Colon (tissue), 2 donors: ENCODE results near the gene ZSWIM2.
"Not testable (repeated sequence)": the region's sequence is repeated elsewhere in the genome, so short reads cannot be mapped to it uniquely, and the experiment has no call there.

ENCODE experiments used
- FAIRE-seq: peaks from 2 replicates; lab custom pipeline; 2012; peaks lifted over from hg19 to GRCh38; lab: Jason Lieb, UNC
- donor health status: control.
- donor health status: control.

ZSWIM2 gene, protein sequence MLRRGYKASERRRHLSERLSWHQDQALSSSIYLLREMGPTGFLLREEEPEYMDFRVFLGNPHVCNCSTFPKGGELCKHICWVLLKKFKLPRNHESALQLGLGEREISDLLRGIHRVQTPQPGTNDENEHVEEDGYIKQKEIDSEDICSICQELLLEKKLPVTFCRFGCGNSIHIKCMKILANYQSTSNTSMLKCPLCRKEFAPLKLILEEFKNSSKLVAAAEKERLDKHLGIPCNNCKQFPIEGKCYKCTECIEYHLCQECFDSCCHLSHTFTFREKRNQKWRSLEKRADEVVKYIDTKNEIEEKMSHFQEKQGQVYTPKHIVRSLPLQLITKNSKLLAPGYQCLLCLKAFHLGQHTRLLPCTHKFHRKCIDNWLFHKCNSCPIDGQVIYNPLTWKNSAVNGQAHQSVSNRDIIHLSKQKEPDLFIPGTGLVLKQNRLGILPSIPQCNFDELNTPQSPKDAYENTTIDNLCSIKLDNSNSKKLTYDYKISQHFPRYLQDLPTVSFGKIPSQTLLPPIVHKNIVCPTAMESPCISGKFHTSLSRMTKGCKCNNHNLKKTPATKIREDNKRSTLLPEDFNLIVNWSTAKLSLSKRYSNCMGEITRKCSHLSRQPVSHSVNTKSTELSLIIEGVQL

DNA sequence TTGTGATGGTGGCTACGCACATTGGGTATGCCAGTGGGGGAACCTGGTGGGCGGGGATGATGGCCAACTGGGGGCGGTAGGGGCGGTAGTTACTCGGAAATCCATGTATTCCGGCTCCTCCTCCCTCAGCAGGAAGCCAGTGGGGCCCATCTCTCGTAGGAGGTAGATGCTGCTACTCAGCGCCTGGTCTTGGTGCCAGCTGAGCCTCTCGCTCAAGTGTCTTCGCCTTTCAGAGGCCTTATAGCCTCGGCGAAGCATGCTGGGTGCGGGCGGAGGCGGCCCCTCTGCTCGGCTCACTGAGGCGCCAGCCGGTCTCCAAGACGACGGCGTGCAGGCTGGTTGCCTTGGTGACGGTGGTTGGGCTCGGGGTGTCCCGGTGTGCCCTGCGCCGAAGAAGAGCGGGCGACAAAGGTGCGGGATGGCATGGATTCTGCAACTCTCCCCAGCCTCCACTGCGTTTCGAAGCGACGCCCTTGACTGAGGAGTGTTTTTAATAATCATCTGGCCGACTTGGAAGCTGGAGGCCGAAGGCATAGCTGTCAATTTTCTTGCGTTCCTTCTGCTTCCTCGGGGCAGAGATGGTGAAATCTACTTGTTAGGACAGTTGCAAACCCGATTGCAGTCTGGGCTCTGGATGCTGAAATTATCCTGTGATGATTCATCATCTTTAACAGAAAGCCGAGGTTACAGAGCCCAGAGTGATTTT, at the start of gene ZSWIM2:
ZSWIM2 (minus strand) TSS at position 298 of the 706 bp plus-strand sequence; CDS start at position 258, 40 bp downstream.
- no peak for FAIRE-seq

DNA sequence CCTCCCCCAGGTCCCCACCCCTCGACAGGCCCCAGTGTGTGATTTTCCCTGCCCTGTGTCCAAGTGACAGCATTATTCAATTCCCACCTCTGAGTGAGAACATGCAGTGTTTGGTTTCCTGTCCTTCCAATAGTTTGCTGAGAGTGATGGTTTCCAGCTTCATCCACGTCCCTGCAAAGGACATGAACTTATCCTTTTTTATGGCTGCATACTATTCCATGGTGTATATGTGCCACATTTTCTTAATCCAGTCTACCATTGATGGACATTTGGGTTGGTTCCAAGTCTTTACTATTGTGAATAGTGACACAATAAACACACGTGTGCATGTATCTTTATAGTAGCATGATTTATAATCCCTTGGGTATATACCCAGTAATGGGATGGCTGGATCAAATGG, 47.2 kb upstream of the ZSWIM2 start:
- not testable (repeated sequence) for FAIRE-seq

DNA sequence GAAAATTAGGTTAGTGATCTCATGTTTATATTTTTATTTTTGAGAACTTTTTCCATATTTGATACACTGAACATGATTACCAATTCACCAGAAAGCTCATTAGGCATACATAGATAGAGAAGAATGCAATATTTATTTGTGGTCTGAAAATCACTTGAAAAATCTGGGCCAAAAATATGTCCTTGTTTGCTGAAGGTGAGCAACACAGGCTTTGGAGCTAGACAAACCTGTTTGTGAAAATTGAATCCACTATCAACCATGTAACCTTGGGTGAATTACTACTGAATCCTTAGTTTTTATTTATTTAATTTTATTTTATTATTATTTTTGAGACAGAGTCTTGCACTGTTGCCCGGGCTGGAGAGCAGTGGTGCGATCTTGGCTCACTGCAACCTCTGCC, 46.5 kb upstream of the ZSWIM2 start:
- FAIRE-seq, result no peak

DNA sequence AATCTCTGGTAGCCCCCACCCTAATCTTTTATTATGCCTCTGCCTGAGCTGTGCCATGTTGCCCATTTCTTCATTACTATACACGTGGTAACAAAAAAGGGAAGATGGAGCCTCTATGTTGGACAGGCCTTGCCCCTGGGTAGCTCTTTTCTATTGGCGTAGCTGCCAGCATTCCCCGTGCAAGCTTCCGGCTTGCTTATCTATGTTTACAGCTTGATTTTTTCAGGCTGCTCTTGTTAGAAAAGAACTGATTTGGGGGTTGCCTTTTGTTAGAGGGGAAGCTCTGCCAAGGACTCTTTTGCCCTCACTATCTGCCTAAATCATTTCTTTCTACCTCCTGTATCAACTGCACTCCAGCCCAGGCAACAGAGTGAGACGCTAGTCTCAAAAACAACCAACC, 45.5 kb upstream of the ZSWIM2 start:
- no peak for FAIRE-seq

DNA sequence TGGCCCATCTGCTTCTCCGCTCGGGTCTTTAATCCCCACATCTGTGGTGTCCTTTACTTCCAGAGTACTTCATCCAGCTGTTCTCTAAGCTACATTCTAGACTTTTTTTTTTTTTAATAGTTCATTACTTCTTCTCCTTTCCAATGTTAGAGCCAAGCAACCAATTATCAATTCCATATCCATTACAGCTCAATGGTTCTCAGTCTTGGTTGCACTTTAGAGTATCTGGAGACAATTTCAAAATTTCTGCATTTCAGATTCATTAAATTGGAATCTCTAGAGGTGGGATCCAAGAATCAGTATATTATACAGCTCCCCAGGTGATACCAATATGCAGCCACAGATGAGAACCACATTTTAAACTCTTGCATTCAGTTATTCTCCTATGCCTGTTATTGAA, 43.9 kb upstream of the ZSWIM2 start:
- no peak for FAIRE-seq

DNA sequence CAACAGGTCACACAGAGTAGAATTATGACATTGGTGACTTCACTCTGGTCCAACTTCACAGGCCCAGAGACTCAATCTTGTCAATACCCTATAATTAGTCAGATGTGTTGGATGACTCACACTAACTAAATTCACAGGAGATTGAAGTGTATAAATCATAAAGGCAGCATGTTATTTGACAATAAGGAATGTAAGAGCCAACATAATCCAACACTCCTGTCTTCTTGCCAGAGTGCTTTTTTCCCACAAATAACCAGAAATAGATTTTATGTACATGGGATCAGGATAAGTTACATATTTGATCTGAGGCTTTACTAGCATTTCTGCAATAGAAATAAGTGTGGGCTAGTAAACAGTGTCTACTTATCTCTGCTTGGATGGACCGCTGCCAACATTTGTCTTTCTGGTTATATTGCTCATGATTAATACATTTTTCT, 42.2 kb upstream of the ZSWIM2 start:
- no peak for FAIRE-seq

DNA sequence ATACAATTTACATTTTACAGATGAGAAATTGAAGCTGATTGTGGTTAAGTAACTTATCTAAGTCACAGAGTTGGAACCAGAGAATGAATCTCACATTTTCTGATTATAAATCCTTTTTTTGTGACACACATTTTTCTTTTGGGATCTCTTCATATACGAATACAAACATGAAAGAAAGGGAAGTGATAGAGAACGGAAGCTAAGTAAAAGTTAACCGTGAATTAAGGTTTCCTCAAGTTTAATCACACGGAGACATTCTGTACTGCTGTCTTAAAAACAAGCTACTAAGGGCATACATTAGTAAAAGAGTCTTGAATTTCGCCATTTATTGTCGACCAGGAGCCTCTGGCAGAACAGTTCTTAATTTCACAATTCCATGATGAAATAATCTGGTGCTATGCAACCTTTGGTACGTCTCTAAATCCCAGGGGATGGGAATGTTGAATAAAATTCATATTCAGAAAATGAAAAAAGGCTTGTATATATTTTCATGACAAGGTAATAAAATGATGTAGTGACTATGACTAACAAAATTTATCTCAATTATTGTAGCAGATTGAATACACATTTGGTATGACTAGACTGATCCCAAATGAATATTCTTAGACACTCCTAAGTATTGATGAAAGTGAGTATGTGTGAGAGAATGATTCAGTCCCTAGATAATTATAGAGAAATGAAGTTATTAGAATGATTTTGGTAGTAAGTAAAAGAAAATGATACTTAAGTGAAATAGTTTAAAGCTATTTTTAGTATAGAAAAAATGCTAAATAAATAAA, 40.3 kb upstream of the ZSWIM2 start:
- no peak for FAIRE-seq

DNA sequence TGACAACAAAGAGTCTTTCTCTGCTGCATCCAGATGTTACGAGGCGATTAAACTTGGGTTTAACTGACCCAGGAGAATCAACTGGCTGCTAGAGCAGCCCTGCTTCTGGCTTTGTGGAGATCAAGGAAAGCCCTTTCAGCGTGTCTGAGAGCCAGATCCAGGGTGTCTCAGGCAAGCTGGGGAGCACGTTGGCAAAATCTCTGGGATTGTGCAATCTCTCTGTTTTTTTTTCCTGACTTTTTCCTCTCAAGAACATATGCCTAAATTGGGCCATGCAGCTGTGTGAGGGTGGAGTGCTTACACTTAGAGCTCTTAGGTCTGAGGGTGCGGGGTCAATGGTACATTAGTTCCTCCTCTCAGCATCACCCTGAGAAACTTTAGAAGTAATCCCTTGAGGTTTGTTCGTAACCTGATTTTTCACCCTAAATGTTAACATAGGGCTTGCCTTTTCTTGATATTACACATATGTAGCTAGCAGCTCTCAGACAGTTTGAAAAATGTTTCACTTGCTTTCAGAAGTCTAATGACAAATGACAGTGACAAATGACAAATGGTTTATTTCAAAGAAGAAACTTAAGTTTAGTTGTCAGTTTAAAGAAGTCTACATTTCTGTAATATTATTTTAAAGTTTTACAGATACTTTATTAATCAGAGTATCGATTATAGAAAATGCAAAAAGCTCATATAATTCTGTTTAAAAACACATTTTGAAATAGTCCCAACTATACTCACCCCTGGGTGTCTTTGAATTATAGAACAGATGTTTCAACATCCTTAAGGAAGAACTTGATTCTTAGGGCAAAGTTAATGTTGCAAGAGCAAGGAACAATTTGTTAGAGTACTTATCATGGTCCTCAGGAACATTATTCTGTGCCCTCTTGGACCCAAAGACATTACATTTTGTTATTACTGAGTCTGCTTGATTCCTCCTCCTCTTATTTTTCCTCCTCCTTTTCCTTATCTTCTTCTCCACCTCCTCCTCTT, 38.4 kb upstream of the ZSWIM2 start:
- no peak for FAIRE-seq

DNA sequence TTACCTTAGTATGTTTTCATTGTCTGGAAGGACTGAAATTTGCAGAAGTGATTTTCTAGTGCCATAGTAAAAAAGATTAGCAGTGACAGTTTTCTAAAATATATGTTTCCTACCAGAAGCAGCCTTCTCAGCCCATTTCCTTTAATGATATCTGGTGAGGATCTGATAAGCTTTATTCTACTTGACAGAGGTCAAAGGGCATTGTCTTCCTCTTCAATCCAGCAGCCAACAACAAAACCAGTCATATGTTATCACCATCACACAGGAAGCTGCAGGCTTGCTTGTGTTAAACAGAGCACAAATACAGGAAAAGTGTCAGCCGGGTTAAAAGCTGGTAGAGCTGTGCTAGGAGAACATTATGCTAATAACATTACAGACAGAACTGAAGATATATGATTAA, 35.6 kb upstream of the ZSWIM2 start:
- FAIRE-seq, result no peak

DNA sequence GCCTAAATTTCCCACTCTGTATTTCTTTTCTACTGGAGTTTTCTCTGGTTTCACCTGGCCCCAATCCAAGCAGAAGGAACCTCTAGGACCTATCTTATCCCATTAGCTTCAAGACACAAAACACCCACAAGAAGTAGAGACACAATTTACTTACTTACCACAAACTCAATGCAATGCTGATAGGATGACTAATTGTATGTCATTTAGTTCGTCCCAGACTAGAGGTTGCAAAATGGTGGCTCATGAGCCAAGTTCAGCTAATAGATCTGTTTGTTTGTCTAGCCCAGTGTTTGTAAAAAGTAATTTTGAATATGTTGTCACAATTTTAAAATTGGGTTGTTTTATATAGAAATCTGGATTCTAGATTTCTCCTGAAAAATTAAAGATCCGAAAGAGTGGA, 34.7 kb upstream of the ZSWIM2 start:
- FAIRE-seq, result no peak

DNA sequence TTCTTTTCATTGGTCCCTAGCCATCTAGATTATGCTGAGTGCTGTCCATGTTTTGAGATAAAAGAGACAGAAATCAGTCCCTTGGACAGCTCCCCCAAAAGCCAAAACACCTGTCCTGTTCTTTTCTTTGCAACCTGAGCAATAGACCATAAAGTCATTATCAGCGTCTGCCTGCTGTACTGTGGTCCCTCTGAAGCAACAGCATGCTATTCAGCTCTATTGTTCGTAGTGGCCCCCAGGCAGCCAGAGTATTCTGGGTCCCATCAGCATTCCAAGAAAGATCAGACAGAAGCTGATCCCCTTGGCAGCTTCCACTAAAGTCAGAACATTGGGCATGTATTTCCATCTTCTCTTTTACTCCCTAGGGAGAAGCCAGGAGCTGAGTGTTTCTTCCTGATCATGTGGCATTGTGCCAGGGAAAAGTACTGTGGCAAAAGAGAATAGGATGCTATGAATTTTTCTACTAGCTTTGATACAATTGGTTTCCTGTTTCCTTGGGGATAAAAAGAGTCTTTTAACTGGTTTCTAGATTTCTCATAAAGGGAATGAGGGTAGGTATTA, 33.6 kb upstream of the ZSWIM2 start:
- FAIRE-seq, result no peak

DNA sequence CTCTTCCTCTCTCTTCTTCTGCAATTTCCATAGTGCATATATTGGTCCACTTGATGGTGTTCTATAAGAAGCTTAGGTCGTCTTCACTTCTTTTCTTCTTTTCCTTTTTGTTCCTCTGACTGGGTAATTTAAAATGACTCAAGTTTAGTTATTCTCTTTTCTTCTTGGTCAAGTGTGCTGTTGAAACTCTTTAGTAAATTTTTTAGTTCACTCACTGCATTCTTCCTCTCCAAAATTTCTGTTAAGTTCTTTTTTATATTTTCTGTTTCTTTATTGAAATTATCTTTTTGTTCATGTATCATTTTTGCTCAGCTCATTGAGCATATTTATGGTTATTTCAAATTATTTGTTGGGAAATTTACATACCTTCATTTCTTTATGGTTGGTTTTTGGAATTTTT, 32.7 kb upstream of the ZSWIM2 start:
- FAIRE-seq, result no peak

DNA sequence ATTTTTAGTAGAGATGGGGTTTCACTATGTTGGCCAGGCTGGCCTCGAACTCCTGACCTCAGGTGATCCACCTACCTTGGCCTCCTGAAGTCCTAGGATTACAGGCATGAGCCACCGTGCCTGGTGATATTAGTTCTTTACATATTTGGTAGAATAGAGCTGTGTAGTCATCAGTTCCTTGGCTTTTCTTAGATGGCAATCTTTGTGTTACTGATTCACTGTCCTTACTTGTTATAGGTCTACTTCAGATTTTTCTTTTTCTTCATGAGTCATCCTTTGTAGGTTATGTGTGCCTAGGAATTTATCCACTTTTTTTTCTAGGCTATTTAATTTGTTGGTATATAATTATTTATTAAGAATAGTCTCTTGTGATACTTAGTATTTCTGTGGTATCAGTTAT, 30.3 kb upstream of the ZSWIM2 start:
- FAIRE-seq, result no peak

DNA sequence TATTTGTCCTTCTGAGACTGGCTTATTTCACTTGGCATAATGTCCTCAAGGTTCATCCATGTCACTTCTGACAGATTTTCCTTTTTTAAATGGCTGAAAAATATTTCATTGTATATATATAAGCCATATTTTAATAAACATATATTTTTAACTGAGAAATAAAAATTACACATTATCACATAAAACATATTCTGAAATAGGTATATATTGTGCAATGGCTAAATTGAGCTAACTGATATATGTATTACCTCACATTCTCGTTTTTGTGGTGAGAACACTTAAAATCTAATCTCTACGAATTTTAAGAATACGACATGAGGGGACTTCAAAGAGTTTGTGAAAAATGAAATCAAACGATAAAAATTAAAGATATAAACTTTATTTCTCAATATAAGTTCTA, 25.7 kb upstream of the ZSWIM2 start:
- no peak for FAIRE-seq

DNA sequence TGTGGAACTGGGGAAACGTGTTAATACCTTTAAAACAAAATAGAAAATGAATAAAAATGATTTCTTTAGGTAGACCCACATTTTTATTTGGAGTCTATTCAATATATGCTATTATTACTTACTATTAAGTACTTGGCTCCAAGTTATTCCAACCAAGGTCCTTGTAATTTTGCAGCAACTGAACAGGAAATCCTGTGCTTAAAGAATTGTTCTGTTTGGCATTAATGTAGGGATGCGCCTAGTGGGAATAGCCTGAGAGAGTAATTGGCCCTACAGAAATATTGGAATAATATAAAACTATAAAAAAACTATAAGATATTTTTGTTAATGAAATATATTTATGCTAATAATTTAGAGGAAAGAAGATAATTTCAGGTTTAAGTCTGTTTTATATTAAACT, 22.9 kb upstream of the ZSWIM2 start:
- no peak for FAIRE-seq

DNA sequence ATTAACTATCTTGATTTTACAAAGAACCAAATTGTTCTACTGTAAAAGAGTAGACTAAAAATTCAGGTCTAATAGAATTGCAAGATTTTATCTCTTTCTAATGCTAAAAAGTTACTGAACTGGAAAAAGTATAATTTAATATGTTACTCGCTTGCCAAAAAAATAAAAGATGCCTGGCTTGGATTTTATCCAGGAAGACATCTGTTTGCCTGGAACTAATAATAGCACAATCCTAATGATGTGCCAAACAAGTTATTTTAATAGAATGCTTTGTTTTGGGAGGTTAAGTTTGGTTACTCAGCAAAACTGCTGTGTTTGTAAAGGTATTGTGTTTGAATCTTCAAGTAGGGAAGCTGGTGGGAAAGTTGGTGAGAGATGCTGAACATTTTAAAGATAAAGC, 19.4 kb upstream of the ZSWIM2 start:
- FAIRE-seq, result no peak

DNA sequence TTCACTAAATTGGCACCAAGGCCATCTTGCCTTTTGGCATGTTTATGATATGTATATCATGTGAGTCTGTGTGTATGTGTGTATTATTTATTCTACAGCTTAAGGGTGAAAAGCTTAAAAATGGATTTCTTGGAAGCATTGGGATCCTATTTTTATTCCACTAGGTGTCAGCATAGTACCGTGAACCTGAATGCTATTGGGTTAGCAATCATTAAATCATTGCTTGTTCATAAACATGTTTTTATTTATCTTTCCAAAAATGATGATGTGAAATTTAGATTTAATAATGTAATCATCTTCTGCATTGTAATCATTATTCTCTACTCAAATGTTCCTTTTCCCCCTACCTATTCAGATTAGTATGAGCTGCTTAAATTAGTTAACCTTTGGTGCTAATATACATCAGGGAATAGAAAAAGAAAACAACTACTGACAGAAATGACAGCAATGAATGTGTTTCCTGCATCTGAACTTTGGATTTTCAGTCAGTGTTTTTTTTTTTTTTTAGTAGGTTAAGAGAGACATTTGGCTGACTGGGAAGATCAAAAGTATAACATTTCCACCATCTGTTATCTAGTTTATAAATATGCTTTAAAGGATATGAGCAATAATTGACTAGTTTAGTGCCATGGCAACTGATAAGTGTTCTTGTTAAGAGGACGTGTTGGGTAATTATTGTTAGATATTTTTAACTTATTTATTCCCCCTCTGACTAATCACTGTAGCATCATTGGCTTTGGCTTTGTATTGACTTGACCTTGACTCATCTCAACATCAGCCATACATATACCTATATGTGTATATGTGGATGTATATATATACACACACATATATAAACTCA, 14.1 kb upstream of the ZSWIM2 start:
- FAIRE-seq, result no peak

DNA sequence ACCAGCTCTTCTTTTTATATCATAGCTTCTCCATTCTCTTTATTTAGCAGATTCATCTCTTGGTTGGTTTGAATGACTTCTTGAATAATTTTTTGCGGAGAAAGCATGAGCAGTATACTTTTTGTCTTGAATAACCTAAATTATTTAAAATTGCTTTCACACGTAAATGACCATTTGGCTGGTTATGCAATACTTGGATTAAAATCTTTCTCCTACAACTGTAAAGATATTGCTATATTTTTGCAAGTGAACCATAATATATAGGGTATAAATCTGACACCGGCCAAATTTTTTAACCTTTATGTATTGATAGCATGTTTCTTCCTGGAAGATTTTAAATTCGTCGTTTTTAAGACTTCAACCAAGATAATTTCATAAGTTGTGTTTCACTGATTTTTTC, 6.2 kb upstream of the ZSWIM2 start:
- no peak for FAIRE-seq

DNA sequence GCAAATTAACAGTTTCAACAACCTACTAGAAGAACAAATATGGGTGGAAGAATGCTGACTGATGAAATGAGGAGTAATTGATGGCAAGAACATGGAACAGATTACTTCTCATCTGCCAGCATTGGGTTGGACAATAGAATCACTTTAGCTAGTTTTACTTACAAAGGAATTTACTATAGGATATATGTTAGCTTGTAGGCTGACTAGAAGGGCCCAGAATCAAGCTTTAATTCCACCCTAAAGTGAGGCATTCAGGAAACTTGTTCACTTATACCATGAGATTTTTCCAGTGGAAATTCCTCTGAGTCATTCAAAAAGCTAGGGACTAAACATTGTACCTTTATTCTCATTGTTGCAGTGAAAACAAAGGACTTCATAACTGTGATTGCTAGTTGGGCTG, 5.0 kb upstream of the ZSWIM2 start:
- FAIRE-seq, result no peak

DNA sequence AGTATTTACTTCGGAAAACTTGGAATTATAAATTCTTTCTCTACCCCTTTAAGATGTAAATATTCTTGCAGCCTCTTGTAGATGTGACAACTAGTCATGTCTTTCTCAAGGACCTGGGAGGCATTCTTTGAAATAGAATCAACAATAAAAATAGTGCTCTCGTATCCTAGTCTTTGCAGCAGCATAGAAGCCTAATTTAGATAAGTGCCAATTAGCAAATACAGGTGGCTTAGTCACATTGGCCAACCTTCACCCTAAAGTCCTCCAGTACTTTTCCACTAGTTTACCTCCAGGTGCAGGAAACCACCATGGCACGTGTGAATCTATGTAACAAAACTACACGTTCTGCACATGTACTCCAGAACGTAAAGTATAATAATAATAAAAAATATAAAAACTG, 3.5 kb upstream of the ZSWIM2 start:
- FAIRE-seq, result no peak
